A673 (cell line): ENCODE measurements around the gene ALOXE3. TPM values are rescaled to one million over a fixed set of nuclear protein-coding genes. Genes with fewer than 3 reads are reported as not detected.

ENCODE experiments used
- BruUV-seq: library from RNA; stranded (reverse); fragments of 400-500 nt; replicated peaks from 2 replicates; lab custom pipeline; 2021; lab: Mats Ljungman, UMichigan
- CTCF ChIA-PET: fragments of 300-600 bp; sonication (Branson Sonifier 250); formaldehyde crosslinking; loops from one replicate; lab custom pipeline; 2022; ENCODE audit warnings: antibody characterized with exemption; lab: Charles Lee
- POLR2A ChIA-PET: fragments of 300-600 bp; sonication (Branson Sonifier 250); formaldehyde crosslinking; loops from one replicate; lab custom pipeline; 2022; ENCODE audit warnings: antibody characterized with exemption; ENCODE audit not compliant: low non-redundant PET; lab: Charles Lee
- DNase-seq: peaks from one replicate; pipeline ENCODE4 v3.0.0-alpha.2; 2015; ENCODE audit warnings: low spot score
- H3K27ac ChIP-seq: fragments of 200-600 bp; sonication (generic); 2 replicates; pipeline ENCODE4 v1.5.1; 2016; ENCODE audit warnings: mixed run types, low read depth, mild to moderate bottlenecking, mixed read lengths, antibody characterized with exemption, low read length; ENCODE audit not compliant: poor library complexity, severe bottlenecking
- H3K27me3 ChIP-seq: fragments of 200-600 bp; sonication (generic); replicated peaks from 2 replicates; pipeline ENCODE4 v1.6.1; 2017; ENCODE audit warnings: mixed run types, low read depth, mild to moderate bottlenecking, mixed read lengths, antibody characterized with exemption, low read length; ENCODE audit not compliant: insufficient read depth, poor library complexity
- H3K36me3 ChIP-seq: fragments of 200-600 bp; sonication (generic); 2 replicates; pipeline ENCODE4 v1.6.1; 2016; ENCODE audit warnings: mixed run types, mild to moderate bottlenecking, mixed read lengths, antibody characterized with exemption, low read length; ENCODE audit not compliant: insufficient read depth, poor library complexity, severe bottlenecking
- H3K4me1 ChIP-seq: fragments of 200-600 bp; sonication (generic); 2 replicates; pipeline ENCODE4 v1.6.1; 2017; ENCODE audit warnings: mixed run types, mild to moderate bottlenecking, mixed read lengths, antibody characterized with exemption, low read length; ENCODE audit not compliant: insufficient read depth, poor library complexity, severe bottlenecking
- H3K4me3 ChIP-seq: fragments of 200-600 bp; sonication (generic); 2 replicates; pipeline ENCODE4 v1.5.1; 2016; ENCODE audit warnings: low read depth, mixed run types, mild to moderate bottlenecking, mixed read lengths, low read length; ENCODE audit not compliant: poor library complexity, severe bottlenecking
- H3K9me3 ChIP-seq: fragments of 200-600 bp; sonication (generic); 2 replicates; pipeline ENCODE4 v1.6.1; 2016; ENCODE audit warnings: mixed run types, low read depth, mild to moderate bottlenecking, mixed read lengths, antibody characterized with exemption, low read length; ENCODE audit not compliant: poor library complexity, severe bottlenecking
- EZH2 ChIP-seq: fragments of 200-600 bp; sonication (generic); IDR thresholded peaks from 2 replicates; pipeline ENCODE4 v1.6.1; 2017; ENCODE audit warnings: borderline replicate concordance, low read depth, mild to moderate bottlenecking, mixed read lengths, antibody characterized with exemption, low read length; ENCODE audit not compliant: poor library complexity, severe bottlenecking
- intact Hi-C: fragments of 100-400 bp; cut with micrococcal nuclease; formaldehyde crosslinking; loops from one replicate; pipeline ENCODE4 v1.10.0; 2022; ENCODE audit not compliant: unreplicated experiment
- total RNA-seq: library from RNA; stranded (reverse); gene quantifications from 2 replicates; pipeline ENCODE4 v1.2.3, GENCODE V29; 2021
- TF ChIP-seq, protein P1 (sequence below): fragments of 300-800, 200-600 bp; sonication (generic); conservative IDR thresholded peaks from 2 replicates; pipeline ENCODE4 v1.5.1; 2017; ENCODE audit warnings: low read depth, mild to moderate bottlenecking, antibody characterized with exemption, low read length, moderate library complexity, mixed read lengths

ALOXE3 gene
- total RNA-seq, 1 experiment from 2014 or later = not detected

DNA sequence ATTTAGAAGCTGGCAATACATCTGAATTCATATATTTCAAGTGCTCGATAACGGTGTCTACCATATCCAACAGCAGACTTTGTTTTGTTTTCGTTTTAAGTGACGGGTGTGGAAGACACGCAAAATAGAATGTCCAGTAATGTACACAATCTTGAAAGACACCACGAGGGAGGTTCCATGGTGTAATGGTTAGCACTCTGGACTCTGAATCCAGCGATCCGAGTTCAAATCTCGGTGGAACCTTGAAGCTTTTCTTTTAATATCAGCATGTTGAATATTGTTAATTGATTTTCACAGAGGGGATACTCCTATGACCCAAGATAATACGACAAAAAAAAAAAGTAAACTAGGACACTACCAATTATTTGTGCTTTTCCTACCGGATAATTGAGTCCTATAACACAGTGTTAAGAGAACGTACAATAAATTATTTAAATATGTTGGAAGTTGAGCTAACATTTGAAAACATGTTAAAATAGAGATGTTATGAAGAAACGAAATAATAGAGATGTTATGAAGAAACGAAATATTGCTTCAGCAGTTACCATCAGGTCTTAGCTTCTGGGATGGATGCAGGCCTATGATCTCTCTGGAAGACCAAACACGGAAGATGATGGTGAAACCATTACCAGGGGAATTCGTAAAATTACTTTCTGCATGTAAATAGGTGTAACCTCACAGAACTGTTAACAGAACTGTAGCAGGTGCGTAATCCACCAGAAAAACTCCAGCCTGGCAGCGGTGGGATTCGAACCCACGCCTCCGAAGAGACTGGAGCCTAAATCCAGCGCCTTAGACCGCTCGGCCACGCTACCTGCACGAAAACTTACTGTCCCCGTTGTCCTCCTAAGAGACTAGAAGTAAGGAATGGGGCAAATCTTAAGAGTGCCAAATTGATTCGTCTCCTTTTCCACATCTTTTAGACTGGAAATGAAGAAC, 1.5 kb upstream of the ALOXE3 start:
- ChIA-PET POLR2A (interaction anchor here (0.7 to 1.9 kb wide), 3 partner anchors 18 to 56 kb away, joined by 3 to 12 read pairs (median 5); no protein-coding TSS in a partner anchor), CTCF (interaction anchor here (0.6 to 2.7 kb wide), 9 partner anchors 14 to 217 kb away, joined by 3 to 17 read pairs (median 3); no protein-coding TSS in a partner anchor)
- BruUV-seq = no TSS peak
- Histone ChIP-seq H3K4me3 (peak overlapping the region; percentile 68), H3K27ac (peak overlapping the region; percentile 56), H3K4me1 (peaks cover 2% of the 10 kb centered on the region), H3K9me3 (no peaks in the 10 kb centered on the region), H3K36me3 (no peaks in the 10 kb centered on the region), H3K27me3 (no peaks in the 10 kb centered on the region)
- DNase-seq = peak; percentile 96
- intact Hi-C loops = loop anchor here (1.0 to 5.0 kb wide), 7 partner anchors 19 to 257 kb away; partner anchors contain the start of genes CNTROB, KRABD2 and TRAPPC1
- TF ChIP-seq, protein P1, sequence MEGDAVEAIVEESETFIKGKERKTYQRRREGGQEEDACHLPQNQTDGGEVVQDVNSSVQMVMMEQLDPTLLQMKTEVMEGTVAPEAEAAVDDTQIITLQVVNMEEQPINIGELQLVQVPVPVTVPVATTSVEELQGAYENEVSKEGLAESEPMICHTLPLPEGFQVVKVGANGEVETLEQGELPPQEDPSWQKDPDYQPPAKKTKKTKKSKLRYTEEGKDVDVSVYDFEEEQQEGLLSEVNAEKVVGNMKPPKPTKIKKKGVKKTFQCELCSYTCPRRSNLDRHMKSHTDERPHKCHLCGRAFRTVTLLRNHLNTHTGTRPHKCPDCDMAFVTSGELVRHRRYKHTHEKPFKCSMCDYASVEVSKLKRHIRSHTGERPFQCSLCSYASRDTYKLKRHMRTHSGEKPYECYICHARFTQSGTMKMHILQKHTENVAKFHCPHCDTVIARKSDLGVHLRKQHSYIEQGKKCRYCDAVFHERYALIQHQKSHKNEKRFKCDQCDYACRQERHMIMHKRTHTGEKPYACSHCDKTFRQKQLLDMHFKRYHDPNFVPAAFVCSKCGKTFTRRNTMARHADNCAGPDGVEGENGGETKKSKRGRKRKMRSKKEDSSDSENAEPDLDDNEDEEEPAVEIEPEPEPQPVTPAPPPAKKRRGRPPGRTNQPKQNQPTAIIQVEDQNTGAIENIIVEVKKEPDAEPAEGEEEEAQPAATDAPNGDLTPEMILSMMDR = no peak
- TF ChIP-seq EZH2 = no peak

DNA sequence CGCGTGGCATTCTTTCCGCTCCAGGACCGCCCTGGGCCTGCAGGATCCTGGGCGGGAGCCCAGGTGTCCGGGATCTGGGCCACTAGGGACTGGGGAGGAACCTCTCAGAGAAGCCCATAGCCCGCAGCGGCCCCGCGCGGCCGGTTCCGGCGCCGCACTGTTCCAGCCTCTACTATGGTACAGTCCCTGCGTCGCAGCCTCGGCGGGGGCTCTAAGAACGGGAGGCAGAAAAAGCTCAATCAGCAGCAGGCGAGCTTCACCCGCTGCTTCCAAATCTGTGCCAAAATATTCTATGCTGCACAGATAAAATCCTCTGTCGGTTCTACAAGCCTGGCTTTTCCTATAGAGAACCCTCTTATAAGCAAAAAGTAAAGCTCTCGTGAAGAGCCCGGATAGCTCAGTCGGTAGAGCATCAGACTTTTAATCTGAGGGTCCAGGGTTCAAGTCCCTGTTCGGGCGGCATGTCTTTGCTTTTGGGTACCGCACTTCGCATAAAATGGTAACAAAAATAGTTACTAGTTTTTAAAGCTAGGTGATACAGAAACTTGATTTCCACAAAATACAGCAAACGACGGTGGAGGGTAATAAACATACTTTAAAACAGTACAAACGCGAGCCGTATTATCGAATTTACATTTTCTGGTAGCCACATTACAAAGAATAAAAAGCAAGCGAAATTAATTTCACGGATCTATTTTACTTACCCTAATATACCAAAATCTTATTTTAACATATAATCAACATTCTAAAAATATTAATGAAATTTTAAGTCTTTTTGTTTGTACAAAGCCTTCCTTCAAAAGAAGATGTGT, 661 bp upstream of the ALOXE3 start:
- peak overlapping the region; percentile 68 for H3K4me3 ChIP-seq

More for the DNA sequence above, 661 bp upstream of the ALOXE3 start:
- peak overlapping the region; percentile 29 for H3K27ac ChIP-seq
- ChIA-PET CTCF (interaction anchor here (0.6 to 2.7 kb wide), 10 partner anchors 19 to 425 kb away, joined by 3 to 17 read pairs (median 6); no protein-coding TSS in a partner anchor), POLR2A (interaction anchor here (0.6 to 1.9 kb wide), 5 partner anchors 19 to 433 kb away, joined by 3 to 25 read pairs (median 5); no protein-coding TSS in a partner anchor)
- no peaks in the 10 kb centered on the region for H3K9me3 ChIP-seq
- intact Hi-C loops = loop anchor here (1.0 to 5.0 kb wide), 4 partner anchors 37 to 187 kb away; partner anchors contain the start of genes CNTROB and TRAPPC1
- TF ChIP-seq, protein P1 = peak; percentile 99
- TF ChIP-seq EZH2 = no peak
- no peaks in the 10 kb centered on the region for H3K4me1 ChIP-seq
- H3K27me3 ChIP-seq = no peaks in the 10 kb centered on the region
- no TSS peak for BruUV-seq
- peak; percentile 93 for DNase-seq
- no peaks in the 10 kb centered on the region for H3K36me3 ChIP-seq
